ENCODE data around the gene HBZ.
"Not testable (repeated sequence)": the region's sequence is repeated elsewhere in the genome, so short reads cannot be mapped to it uniquely, and the experiment has no call there.

HBZ gene

DNA sequence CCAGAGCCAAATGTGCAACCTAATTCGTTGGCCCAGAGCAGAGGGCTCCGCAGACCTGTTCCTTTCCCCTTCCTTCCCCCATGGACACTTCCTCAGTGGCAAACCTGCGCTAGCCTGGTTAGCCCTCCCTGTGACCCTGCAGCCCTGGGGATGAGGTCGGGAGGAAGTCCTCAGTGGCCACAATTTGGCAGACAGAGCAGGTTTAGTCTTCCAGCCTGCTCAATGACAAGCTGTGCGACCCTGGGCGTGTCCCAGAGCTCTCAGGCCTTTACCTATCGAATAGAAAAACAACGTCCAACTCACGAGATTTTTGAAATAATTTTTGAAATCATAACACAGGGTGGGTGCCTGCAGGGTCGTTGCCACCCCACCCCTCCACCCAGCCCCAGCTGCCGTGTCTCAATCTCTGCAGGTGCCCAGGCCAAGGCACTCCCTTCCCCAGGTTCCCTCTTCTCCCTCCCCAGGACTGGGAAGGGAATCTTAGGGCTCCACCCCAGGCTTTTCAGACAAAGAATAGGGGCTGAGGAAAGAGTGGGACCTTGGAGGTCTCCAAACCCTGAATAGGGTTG, 14.8 kb downstream of the HBZ start:
- H3K9me2 ChIP-seq (replicated peaks; ENCODE audit: low read depth, low read length) = no peaks in the 10 kb centered on the region
- no peaks in the 10 kb centered on the region for H3K9me3 ChIP-seq (ENCODE audit: insufficient read depth, low read depth, low read length)
- no peak for TF ChIP-seq EZH2phosphoT487 (IDR thresholded peaks at IDR 0.05; ENCODE audit: borderline replicate concordance)
- TF ChIP-seq, protein P1, sequence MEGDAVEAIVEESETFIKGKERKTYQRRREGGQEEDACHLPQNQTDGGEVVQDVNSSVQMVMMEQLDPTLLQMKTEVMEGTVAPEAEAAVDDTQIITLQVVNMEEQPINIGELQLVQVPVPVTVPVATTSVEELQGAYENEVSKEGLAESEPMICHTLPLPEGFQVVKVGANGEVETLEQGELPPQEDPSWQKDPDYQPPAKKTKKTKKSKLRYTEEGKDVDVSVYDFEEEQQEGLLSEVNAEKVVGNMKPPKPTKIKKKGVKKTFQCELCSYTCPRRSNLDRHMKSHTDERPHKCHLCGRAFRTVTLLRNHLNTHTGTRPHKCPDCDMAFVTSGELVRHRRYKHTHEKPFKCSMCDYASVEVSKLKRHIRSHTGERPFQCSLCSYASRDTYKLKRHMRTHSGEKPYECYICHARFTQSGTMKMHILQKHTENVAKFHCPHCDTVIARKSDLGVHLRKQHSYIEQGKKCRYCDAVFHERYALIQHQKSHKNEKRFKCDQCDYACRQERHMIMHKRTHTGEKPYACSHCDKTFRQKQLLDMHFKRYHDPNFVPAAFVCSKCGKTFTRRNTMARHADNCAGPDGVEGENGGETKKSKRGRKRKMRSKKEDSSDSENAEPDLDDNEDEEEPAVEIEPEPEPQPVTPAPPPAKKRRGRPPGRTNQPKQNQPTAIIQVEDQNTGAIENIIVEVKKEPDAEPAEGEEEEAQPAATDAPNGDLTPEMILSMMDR (conservative IDR thresholded peaks at IDR 0.05; ENCODE audit: low read length) = no peak
- H3K4me2 ChIP-seq (ENCODE audit: low read depth, low read length, poor library complexity, severe bottlenecking) = no peak overlapping the region
- no peaks in the 10 kb centered on the region for H3F3A ChIP-seq (ENCODE audit: low read depth)
- H2AFZ ChIP-seq (ENCODE audit: low read length) = no peak overlapping the region
- H3K4me1 ChIP-seq (ENCODE audit: insufficient read depth, low read length, poor library complexity, severe bottlenecking) = peaks cover 4% of the 10 kb centered on the region
- no peak overlapping the region for H3K4me3 ChIP-seq (ENCODE audit: low read length, poor library complexity, severe bottlenecking)
- H3K36me3 ChIP-seq (ENCODE audit: insufficient read depth, low read length) = no peaks in the 10 kb centered on the region
- H4K20me1 ChIP-seq (ENCODE audit: insufficient read depth, low read length, poor library complexity, severe bottlenecking) = no peaks in the 10 kb centered on the region
- H3K79me2 ChIP-seq (ENCODE audit: insufficient read depth, low read length) = no peaks in the 10 kb centered on the region
- no peak overlapping the region for H3K9ac ChIP-seq (ENCODE audit: low read depth, low read length, poor library complexity, severe bottlenecking)
- no peaks in the 10 kb centered on the region for H3K27me3 ChIP-seq (ENCODE audit: insufficient read depth, low read length, poor library complexity, severe bottlenecking)

DNA sequence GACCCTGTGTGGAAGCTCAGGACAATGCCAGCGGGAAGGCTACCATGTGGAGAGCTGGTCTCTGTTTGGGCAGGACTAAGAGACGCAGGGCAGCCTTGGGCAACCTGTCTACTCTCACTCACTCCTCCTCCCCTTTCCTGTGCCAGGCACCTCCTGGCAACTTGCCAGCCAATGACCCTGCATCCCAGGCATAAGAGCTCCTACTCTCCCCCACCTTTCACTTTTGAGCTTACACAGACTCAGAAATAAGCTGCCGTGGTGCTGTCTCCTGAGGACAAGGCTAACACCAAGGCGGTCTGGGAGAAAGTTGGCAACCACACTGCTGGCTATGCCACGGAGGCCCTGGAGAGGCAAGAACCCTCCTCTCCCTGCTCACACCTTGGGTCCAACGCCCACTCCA, 16.0 kb downstream of the HBZ start:
- H3F3A ChIP-seq (ENCODE audit: low read depth) = no peaks in the 10 kb centered on the region
- no peak overlapping the region for H3K9ac ChIP-seq (ENCODE audit: low read depth, low read length, poor library complexity, severe bottlenecking)
- no peak overlapping the region for H3K4me3 ChIP-seq (ENCODE audit: low read length, poor library complexity, severe bottlenecking)
- H3K27me3 ChIP-seq (ENCODE audit: insufficient read depth, low read length, poor library complexity, severe bottlenecking) = no peaks in the 10 kb centered on the region
- no peak overlapping the region for H2AFZ ChIP-seq (ENCODE audit: low read length)
- H3K4me1 ChIP-seq (ENCODE audit: insufficient read depth, low read length, poor library complexity, severe bottlenecking) = peaks cover 4% of the 10 kb centered on the region
- no peaks in the 10 kb centered on the region for H3K36me3 ChIP-seq (ENCODE audit: insufficient read depth, low read length)
- no peaks in the 10 kb centered on the region for H4K20me1 ChIP-seq (ENCODE audit: insufficient read depth, low read length, poor library complexity, severe bottlenecking)
- H3K9me3 ChIP-seq (ENCODE audit: insufficient read depth, low read depth, low read length) = no peaks in the 10 kb centered on the region
- no peak overlapping the region for H3K4me2 ChIP-seq (ENCODE audit: low read depth, low read length, poor library complexity, severe bottlenecking)
- H3K9me2 ChIP-seq (replicated peaks; ENCODE audit: low read depth, low read length) = no peaks in the 10 kb centered on the region
- no peaks in the 10 kb centered on the region for H3K79me2 ChIP-seq (ENCODE audit: insufficient read depth, low read length)
- no peak for TF ChIP-seq EZH2phosphoT487 (IDR thresholded peaks at IDR 0.05; ENCODE audit: borderline replicate concordance)
- TF ChIP-seq, protein P1 (conservative IDR thresholded peaks at IDR 0.05; ENCODE audit: low read length) = no peak

DNA sequence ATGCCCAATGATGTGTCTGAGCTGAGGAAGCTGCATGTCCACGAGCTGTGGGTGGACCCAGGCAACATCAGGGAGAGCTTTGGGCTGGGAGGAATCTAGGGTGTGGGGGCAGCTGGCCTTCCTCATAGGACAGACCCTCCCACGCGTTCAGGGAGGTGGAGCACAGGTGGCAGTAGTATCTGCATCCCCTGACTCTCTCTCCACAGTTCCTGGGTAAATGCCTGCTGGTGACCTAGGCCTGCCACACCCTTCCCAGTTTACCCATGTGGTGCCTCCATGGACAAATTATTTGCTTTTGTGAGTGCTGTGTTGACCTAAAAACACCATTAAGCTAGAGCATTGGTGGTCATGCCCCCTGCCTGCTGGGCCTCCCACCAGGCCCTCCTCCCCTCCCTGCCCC, 16.6 kb downstream of the HBZ start:
- Histone ChIP-seq H3K9ac (ENCODE audit: low read depth, low read length, poor library complexity, severe bottlenecking) (no peak overlapping the region), H3K9me3 (ENCODE audit: insufficient read depth, low read depth, low read length) (no peaks in the 10 kb centered on the region), H3K4me2 (ENCODE audit: low read depth, low read length, poor library complexity, severe bottlenecking) (no peak overlapping the region), H3K4me3 (ENCODE audit: low read length, poor library complexity, severe bottlenecking) (no peak overlapping the region), H2AFZ (ENCODE audit: low read length) (no peak overlapping the region), H3K9me2 (replicated peaks; ENCODE audit: low read depth, low read length) (no peaks in the 10 kb centered on the region), H4K20me1 (ENCODE audit: insufficient read depth, low read length, poor library complexity, severe bottlenecking) (no peaks in the 10 kb centered on the region), H3K4me1 (ENCODE audit: insufficient read depth, low read length, poor library complexity, severe bottlenecking) (peaks cover 4% of the 10 kb centered on the region), H3K36me3 (ENCODE audit: insufficient read depth, low read length) (no peaks in the 10 kb centered on the region), H3F3A (ENCODE audit: low read depth) (no peaks in the 10 kb centered on the region), H3K79me2 (ENCODE audit: insufficient read depth, low read length) (no peaks in the 10 kb centered on the region), H3K27me3 (ENCODE audit: insufficient read depth, low read length, poor library complexity, severe bottlenecking) (no peaks in the 10 kb centered on the region)
- no peak for TF ChIP-seq EZH2phosphoT487 (IDR thresholded peaks at IDR 0.05; ENCODE audit: borderline replicate concordance)
- TF ChIP-seq, protein P1 (conservative IDR thresholded peaks at IDR 0.05; ENCODE audit: low read length) = no peak

DNA sequence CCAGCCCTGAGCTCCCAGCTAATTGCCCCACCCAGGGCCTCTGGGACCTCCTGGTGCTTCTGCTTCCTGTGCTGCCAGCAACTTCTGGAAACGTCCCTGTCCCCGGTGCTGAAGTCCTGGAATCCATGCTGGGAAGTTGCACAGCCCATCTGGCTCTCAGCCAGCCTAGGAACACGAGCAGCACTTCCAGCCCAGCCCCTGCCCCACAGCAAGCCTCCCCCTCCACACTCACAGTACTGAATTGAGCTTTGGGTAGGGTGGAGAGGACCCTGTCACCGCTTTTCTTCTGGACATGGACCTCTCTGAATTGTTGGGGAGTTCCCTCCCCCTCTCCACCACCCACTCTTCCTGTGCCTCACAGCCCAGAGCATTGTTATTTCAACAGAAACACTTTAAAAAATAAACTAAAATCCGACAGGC, 17.7 kb downstream of the HBZ start:
- not testable (repeated sequence) for H4K20me1 ChIP-seq (ENCODE audit: insufficient read depth, low read length, poor library complexity, severe bottlenecking); H3K36me3 ChIP-seq (ENCODE audit: insufficient read depth, low read length); H3K9me2 ChIP-seq (replicated peaks; ENCODE audit: low read depth, low read length); H3K4me3 ChIP-seq (ENCODE audit: low read length, poor library complexity, severe bottlenecking); H2AFZ ChIP-seq (ENCODE audit: low read length); H3K4me2 ChIP-seq (ENCODE audit: low read depth, low read length, poor library complexity, severe bottlenecking); H3K9me3 ChIP-seq (ENCODE audit: insufficient read depth, low read depth, low read length); H3K4me1 ChIP-seq (ENCODE audit: insufficient read depth, low read length, poor library complexity, severe bottlenecking); H3K27me3 ChIP-seq (ENCODE audit: insufficient read depth, low read length, poor library complexity, severe bottlenecking); H3K9ac ChIP-seq (ENCODE audit: low read depth, low read length, poor library complexity, severe bottlenecking); H3F3A ChIP-seq (ENCODE audit: low read depth); H3K79me2 ChIP-seq (ENCODE audit: insufficient read depth, low read length)
